Cortex of kidney (tissue), 1 donor: ENCODE measurements around the gene GALNT14.

Experiments
- DNase-seq: peaks from one replicate; lab custom pipeline; 2025; lab: John Stamatoyannopoulos, UW

The GALNT14 gene

DNA sequence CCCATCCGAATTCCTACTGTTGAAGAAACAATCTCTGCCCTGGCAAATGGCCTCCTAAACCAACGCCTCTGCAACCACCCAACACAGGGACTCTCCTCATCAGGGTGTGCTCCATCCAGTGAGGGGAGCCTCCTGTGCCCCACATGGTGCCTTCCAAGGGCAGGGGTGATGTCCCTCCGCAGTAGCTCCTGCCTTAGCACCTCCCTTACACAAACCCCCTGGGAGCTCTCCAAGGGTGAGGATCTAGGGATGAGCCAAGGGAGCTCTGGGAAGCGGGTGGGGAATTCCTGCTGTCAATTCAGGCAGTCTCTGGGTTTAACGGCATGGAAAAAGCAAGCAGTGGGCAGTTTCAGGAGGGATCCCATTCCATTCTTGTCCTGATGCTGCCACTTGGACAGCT lies 3.8 kb downstream of the GALNT14 start:
- no peak for DNase-seq

DNA sequence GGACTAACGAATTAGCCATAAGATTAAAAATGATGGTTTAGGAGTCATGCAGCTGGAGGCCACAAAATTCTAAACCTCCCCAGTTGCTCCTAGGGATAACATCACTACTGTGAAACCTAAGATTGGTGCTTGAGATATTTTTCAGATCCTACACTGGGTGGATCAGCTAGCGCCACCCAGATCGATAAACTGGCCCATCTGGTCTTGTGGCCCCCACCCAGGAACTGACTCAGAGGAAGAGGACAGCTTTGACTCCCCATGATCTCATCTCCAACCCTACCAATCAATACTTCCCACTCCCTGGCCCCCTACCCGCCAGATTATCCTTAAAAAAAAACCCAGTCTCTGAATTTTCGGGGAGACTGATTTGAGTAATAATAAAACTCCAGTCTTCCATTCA lies 5.5 kb downstream of the GALNT14 start:
- DNase-seq: no peak

DNA sequence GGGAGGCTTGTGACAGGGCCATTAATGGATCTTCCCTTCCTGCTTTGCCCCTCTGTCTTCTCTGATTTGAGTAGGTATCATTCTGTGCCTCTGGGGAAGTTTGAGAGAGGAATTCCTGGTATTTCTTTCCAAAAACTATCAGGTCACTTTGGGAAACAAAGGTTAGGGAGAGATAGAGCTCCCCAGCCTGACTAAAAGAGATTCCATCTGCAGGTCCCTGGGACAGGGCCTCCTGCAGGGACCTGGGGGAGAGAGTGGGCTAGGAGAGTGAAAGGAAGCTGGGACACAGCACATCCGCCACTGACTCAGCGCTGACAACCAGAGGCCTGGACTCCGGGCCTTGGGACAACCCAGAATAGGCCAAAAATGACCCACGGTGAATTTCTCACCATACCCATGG lies 6.4 kb downstream of the GALNT14 start:
- DNase-seq: no peak

DNA sequence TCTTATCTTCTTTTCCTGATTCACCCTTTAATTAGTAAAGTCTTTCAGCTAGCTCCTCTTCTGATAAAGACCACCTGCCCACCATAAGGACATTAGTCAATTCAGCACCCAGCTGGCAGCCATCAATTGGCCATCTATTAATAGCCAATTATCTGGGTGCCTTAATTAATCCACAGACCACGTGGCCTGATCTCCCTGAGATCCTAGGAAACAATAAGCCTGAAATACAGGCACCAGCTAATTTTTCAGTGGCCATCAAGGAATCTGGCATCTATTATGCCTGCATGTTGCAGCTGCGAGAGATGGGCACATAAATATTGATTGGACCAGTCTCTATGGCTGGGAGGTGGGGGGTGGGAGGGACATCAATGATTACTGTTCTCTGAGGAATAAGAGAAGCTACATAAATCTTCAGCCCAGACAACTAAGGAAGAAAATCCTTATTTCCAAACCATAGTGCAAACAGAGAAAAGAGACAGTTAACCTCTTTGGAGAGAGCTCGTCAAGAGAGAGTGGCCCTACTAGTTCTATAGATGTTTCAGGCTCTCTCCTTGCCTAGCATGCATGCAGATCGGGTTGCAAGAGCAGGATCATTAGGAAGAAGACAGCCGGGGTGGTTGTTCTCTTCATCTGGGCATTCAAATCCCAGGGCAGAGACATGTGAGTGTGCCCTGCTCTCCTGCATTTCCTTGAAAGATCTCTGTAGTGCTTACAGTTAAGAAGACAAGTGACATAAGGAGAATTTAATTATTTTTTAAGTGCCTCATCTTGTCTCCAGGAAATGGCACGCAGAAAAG lies 8.7 kb downstream of the GALNT14 start:
- DNase-seq: no peak

DNA sequence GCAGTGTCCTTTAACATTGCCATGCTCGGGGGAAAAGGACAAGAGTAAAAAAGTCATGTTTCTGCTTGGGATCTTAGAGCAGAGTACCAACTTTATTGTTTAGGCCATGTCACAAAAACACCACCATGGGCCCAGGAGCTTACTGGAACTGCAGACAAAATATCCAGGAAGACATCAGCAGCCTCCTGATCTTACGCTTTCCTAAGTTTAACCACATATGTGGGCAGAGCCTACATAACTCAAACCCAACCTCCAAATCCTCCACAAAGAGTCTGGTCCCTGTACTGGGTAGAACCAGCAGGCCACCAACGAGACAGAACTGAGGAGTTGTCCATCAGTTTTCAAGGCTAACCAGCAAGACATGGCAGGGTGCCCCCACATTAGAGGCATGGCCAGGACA lies 10.3 kb downstream of the GALNT14 start:
- DNase-seq: no peak

DNA sequence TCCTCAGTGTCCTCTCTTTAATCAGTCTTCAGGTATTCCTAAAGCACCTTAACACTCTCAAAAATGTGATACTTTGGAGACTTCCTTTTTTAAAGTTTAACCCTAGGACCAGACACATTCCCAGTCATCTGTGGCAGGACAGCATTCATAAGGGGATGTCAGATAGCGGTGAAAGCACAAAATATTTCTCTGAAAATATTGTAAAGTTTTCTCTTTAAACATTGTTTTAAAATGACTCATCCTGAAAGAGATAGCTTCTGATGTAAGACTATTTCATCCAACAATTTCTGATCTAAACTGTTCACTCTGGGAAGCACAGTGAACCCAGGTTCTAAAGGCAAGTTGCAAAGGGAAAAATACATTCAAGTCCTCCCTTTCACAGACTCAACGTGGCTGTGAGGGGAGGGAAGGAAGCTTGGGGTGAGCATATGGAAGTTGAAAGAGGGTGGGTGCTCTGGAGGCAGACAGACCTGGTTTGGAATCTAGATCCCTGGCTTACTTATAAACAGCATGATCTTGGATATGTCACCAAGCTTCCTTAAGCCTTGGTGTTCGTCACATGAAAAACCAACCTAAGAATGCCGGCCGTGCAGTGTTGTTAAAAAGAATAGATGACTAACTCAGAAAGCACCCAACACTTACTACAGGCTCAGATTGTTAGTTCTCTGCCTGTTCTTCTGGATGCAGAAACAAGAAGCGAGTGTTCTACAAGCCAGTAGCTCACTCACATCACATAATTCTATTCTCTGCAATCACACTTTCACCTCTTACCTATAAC lies 12.1 kb downstream of the GALNT14 start:
- DNase-seq: no peak

DNA sequence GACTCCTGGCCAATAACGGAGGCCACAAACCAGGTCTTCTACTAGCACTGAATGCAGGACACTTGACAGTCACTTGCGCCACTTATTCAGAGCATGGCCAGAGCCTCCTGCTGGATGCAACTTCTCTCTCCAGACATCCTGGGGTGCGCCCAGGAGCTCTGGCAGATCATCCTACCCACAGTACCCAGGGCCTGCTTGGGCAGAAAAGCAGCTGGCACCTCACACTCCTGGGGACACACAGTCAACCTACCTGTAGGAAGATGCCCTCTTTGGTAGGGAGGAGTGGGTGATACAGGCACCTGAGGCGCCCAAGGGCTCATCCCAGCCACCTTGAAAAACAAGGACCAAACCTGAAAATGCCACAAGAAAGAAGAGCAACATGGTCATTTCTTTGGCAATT lies 13.3 kb downstream of the GALNT14 start:
- no peak for DNase-seq

DNA sequence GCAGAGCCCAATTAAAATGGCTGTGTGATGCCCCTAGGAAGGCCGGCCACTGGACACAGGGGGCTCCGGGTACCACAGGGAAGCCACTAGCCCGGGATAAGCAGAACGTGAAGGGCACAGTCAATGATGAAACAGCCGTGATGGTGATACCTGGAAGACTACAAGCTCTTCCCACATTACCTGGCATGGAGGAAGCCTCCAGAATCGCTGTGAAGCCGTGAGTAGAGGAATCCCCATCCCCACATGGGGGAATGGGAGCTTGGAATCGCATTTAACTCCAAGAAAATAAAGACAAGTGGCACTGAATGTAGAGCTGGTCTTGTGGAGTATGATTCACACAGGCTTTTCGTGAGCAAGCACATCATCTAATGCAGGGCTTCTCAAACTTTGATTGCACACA lies 16.1 kb downstream of the GALNT14 start:
- DNase-seq: no peak

DNA sequence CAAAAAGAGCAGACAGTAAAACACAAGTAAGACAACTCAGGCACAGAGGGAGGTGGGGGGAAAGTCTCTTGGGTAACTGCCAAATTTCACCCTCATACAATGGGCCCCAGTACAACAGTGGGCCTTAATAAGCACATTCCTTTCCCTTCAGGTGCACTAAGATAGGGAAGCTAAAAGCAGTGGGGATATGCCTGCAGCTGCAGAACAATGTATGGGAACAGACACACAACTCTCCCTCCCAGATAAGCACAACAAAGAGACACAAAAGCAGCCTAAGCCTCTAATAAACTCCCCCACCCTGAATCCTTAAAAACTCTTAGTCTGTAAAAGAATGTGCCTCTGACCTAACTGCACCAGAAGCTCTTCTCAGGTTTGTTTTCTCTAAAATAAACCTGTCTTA lies 24.5 kb downstream of the GALNT14 start:
- DNase-seq: no peak

DNA sequence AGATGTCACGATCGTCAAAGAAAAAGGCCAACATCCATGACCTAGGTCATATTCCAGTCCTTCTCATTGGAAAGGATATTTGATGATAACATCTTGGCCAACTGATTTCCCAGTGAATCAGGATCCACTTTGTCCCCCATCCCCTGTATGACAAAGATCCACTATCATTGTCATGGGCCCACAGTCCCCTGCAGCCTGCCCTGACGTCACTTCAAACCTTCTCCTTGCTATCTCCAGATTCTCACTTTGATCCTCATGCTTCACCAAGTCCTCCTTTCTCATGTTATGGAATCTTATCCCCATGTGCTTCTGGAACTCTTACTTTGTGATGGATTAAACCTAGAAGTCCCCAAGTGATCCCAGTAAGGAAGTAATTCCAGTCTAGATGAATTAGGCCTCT lies 25.7 kb downstream of the GALNT14 start:
- no peak for DNase-seq

DNA sequence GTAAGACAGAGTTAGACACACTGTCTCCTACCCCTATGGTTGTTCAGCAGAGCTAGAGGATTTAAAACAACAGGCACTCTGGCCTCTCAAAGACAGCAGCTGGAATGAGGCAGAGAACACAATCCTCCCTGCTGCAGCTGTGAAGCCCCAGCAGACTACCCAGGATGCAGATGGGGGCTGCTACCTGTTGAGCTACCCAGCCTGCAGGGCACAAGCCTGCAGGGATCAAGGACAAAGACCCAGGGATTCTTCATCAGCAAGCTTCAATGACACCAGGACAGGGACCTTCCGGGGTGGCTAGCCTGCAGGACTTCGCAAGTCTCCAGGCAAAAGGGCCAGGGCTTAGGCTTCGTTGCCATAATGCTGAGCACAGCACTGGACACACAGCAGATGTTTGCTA lies 27.2 kb downstream of the GALNT14 start:
- no peak for DNase-seq

DNA sequence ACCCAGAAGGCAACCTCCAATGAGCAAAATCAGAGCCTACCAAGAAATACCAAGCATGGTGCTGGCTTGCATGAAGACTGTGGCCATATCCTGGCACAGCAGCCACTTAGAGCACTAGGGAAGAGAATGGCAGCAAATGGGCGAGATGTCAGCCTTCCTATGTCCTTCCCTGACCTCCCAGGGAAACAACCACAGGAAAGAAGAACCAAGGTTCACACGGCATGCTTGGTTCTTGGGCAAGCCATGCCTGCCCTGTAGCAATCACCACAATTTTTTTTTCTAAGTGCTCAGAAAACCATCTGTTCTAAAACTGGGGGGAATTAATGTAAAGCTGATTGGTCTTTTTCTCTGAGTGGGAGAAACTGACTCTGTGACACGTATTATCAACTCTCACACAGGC lies 27.8 kb downstream of the GALNT14 start:
- DNase-seq: no peak

DNA sequence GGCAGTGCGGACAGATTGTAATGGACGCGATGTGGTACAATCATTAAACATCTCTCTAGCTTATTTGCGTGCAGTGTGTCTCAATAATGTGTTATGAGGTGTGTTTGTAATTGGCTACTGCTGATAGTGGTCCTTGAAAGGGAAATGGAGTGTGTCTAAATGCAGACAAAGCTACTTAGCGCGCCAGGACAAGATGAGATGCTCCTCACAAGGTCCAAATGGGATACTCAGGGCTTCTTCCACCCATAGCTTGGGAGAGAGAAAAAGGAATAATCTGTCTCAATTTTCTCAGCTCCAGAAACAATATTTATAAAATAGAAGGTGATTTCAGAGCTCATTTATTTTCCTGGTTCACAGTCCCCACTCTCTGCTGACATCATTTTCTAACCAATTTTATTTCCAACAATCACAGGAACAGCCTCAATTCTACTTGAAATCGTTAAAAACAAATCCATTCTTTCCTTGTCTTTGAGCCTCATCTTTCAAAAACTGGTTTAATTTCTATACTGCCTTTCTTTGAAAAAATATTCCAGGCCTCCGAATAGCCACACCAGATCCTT lies 28.5 kb downstream of the GALNT14 start:
- no peak for DNase-seq

DNA sequence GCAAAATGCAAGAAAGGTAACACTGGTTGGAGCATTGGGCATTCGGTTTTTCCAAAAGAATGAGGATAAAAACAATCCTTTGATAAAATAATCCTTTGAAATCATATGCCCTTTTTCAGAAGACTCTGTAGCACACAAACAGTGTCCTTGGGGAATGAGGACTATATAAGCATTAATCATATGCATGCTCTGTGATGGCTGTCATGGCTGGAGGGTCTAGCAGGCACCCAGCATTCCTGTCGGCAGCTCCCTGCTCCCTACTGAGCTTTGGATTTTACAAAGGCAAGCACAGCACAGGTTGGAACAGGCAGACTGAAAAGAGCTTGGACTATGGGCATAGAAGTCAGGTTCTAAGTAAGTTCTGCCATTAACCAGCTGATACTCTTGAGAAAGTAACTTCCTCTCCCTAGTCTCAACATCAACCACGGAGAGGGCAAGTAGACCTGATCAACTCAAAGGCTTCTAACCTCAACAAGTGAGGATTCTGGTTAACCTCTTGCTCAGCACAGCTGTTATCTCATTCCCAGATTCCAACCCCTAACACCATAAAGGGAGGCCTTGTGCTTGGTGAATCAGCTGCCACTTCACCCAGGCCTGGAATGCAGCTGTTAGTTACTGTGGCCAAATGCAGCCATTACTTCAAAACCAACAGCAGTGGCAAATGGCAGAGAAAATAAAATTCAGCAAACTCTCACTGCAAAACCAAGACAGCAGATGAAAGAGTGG lies 29.5 kb downstream of the GALNT14 start:
- no peak for DNase-seq

DNA sequence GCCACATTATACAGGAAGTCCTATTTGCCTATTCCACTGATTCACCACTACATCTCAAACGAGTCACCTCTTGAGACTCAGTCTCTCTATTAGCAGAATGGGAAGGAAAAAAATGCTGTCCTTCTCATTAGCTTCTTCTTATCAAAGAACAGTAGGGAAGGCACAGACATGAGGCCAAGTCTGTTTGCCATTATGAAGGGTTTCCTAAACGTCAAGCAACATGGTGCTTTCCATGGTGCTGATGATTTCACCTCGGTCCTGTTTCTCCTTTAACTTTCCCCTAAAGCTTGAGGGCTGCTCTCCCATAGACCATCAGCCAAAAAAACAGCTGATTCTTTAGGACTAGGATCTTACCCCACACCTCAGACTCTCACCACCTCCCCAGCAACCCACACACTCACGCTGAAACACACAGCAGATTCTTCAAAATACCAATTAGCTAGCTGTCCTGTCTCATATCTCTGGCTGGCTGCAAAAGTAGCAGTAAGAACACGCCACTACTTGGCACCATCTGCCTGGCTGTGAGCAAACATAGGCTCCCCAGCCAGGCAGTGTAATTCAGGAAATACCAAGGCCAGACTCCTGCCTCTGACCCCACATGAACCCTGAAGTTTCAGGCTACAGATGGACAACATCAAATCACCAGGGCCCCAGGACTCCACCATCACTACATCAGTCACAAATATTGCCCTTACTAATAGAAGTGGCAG lies 30.5 kb downstream of the GALNT14 start:
- DNase-seq: no peak

DNA sequence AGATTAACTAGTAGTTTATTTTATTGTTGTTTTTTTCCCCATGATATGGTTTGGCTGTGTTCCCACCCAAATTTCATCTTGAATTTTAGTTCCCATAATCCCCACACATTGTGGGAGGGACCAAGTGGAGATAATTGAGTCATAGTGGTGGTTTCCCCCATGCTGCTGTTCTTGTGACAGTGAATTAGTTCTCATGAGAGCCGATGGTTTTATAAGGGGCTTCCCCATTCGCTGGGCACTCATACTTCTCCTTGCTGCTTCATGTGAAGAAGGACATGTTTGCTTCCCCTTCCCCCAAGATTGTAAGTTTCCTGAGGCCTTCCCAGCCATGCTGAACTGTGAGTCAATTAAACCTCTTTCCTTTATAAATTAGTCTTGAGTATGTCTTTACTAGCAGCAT lies 36.5 kb downstream of the GALNT14 start:
- no peak for DNase-seq

DNA sequence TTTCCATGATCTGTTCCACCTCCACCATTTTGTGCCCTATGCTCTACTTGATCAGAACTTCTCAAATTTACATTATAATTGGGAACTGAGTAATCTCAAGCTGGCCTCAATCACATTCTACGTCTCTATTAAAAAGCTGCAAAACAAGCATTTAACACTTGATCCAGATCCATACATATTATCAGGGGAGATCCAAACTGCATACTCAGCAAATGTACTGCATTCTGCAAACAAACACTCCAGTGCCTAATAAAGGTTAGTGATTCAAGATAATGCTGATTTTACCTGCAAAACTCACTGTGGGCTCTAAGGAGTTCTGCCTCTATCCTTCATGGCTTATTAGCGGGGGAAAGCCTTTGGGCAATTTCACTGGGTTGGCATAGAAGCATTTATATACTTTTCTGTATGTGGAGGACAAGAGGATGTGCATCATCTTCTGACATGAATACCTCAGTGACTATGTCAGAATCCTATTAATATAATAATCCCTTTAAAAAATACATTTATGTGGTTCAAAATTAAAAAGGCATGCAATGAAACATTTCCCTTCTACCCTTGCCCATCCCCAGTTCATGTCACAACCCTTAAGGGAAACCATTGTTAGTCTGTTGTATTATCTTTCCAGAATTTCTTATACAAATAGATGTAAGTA lies 40.2 kb downstream of the GALNT14 start:
- DNase-seq: no peak

DNA sequence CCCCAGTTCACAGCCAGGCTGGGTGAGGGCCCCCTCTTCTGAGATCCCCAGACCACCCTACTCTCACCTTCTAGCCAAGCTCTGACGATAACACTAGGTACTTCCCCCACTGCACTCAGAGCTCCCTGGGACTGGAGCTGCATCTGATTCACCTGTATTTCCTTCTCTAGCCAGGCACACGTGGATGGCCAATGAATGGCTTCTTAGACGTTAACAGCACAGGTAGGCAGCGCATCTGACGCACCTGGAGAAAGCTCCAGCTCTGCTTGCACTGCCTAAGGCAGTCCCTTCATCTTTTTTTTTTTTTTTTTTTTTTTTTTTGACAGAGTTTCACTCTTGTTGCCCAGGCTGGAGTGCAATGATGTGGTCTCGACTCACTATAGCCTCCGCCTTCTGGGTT lies 48.1 kb downstream of the GALNT14 start:
- DNase-seq: no peak

DNA sequence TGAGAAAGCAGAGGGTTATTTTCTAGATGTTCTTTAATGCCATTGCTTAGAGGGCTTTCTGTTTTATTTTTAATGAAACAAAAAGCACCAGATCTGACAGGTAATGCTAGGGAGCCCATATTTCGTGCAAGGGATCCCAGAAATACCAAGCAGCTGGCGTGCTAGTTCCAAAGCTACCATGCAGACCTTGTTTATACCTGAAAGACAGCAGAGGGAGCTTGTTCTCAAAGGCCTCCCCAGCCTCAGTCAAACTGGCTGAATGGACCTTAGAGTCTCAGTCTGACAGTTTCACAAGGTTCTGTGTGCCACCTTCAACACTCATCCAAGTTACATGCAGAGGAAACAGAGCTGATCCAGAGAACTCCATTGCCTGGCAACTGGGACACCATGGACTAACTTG lies 48.6 kb downstream of the GALNT14 start:
- DNase-seq: no peak

DNA sequence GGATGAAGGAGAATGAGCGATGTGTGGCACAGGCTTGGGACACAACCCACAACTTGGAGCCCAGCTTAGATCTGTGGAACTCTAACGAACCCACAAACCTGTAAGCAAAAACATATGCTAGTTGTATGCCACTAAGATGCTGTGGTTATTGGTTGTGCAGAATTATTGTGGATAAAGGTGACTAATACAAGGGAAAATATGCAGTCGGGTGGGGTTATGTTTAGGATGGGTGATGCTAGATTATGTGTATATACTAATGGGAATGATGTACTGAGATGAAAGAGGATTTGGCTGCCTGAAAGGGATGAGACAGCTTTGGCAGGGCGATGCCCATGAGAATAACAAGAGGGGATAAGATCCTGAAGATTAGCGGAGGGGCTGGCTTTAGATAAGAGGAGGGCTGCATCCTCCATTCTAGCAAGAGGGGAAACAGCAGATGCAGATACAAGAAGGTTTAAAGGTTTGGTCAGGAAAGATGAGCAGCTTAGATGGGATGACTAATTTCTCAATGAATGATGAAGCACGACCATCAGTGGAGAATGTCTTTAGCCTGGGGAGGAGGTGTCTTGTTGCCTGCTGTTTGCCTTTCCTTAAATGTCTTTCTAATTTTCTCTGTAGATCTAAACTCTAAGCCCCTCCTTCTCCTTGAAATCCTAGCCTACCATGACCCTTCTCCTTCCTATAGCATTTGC lies 49.6 kb downstream of the GALNT14 start:
- no peak for DNase-seq

DNA sequence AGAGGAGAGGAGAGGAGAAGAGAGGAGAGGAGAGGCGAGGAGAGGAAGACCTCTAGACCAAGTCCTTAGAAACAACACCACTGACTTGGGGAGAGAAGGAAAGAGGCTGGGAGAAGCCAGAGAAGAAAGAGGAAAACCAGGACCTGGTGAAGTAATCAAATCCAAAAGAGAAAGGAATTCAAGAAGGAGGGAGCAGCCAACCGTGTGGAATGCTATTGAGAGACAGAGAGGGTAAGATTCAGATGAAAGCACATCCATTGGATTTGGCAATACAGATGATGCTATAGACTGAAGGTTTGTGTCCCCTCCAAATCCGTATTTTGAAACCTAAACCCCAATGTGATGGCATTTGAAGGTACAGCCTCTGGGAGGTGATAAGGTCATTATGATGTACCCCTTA lies 50.7 kb downstream of the GALNT14 start:
- DNase-seq: no peak
